Activated CD4-positive, CD25-positive, alpha-beta regulatory T cell (primary cell): ENCODE measurements around the gene GBP3.
"Not testable (repeated sequence)": the region's sequence is repeated elsewhere in the genome, so short reads cannot be mapped to it uniquely, and the experiment has no call there.

ENCODE experiments used
- DNase-seq, 4 experiments: peaks; one replicate each; lab custom pipeline; 2025; lab: John Stamatoyannopoulos, UW

GBP3 gene

DNA sequence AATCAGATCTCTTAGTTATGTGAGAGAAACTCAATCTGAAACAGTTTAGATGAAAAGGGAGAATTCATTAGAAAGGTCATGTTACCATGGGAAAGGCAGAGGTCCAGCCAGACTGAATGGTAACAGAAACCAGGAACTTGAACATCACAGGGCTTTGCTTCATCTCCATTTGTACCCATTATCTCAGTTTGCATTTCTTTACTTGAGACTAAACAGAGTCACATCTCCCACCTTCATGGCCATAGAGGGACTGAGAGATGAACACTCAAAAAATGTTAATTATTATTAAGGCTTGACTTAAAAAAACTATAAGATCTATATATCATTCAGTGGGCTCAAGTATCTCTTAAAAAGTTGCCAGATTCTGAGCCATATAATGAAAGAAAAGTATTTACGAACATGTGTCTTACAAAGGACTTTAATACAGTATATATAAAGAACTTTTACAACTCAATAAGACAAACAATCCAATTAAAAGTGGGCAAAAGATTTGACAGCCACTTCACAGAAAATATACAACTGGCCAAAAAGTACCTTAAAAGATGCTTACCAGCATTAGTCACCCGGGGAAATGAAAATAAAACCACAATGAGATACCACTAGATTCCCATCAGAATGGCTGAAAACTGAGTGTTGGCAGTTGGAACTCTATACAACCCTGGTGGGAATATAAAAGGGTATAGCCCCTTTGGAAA lies 43.5 kb downstream of the GBP3 start:
- DNase-seq, result no peak

DNA sequence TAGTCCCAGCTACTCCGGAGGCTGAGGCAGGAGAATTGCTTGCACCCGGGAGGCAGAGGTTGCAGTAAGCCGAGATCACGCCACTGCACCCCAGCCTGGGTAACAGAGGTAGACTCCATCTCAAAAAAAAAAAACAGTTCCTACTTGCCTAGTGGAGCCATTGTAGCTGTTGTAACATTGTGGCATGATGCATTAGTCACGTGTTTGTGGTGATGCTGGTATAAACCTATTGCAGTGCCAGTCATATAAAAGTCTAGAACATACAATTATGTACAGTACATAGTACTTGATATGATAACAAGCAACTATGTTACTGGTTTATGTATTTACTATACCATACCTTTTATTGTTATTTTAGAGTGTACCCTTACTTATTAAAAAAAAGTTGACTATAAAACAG lies 46.4 kb downstream of the GBP3 start:
- no peak for DNase-seq

- DNase-seq, result not testable (repeated sequence)
These were observed 48.0 kb downstream of the GBP3 start for GRCh38 chr1:88974616-88975172.

GRCh38 chr1:88973520-88974137 lies 49.0 kb downstream of the GBP3 start:
- no peak for DNase-seq

- no peak for DNase-seq
These were observed 60.9 kb downstream of the GBP3 start for GRCh38 chr1:88961647-88962275.

- no peak for DNase-seq
These were observed 61.6 kb downstream of the GBP3 start for GRCh38 chr1:88961081-88961480.
